Measurements from ENCODE around the gene CSDE1. TPM values are rescaled to one million over a fixed set of nuclear protein-coding genes. Genes with fewer than 3 reads are reported as not detected.

Gene CSDE1
- polyA plus RNA-seq, 12 donors = 211 to 622 (median 473) TPM

GRCh38 chr1:114712977-114713376 lies 44.8 kb downstream of the CSDE1 start:
- no peak for DNase-seq

DNA sequence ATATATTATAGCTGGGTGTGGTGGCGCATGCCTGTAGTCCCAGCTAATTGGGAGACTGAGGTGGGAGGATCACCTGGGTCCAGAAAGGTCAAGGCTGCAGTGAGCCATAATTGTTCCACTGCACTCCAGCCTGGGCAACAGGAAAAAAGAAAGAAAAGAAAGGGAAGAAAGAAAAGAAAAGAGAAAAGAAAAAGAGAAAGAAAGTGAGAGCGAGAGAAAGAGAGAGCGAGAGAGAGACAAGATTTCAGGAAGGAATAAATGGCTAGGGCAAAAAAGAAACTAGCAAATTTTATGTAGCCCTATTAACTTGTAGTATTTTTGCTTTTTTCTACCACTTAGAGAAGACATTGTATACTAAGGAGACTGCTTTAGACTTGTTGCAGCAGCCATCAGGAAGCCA lies 47.4 kb downstream of the CSDE1 start:
- DNase-seq = no peak

- DNase-seq = no peak
Observed at GRCh38 chr1:114707604-114708003, 50.2 kb downstream of the CSDE1 start.

GRCh38 chr1:114703242-114703641 lies 54.5 kb downstream of the CSDE1 start:
- no peak for DNase-seq

DNA sequence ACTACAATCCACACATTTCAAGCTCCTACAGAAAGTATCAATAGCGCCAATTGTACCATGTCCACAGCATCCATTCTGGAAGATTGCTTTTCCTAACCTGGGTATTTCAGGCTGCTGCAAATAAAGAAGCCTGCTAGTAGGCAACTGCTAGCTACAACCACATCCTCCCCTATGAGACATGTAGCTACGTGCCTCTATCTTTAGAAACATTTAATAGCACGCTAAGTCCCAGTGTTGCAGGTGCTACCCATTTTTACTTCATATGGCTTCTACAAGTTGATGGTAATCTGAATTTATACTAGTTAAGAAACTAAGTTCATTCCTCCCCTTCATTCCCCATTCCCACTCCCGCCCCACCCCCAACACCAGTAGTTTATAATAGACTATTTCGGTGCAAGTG lies 55.0 kb downstream of the CSDE1 start:
- DNase-seq = no peak

- DNase-seq = no peak
Observed at GRCh38 chr1:114701931-114702330, 55.9 kb downstream of the CSDE1 start.

GRCh38 chr1:114700036-114700600 lies 57.7 kb downstream of the CSDE1 start:
- no peak for DNase-seq

- DNase-seq = no peak
Observed at GRCh38 chr1:114696810-114697209, 61.0 kb downstream of the CSDE1 start.

- DNase-seq = no peak
Observed at GRCh38 chr1:114695430-114696058, 62.2 kb downstream of the CSDE1 start, which contains the start of gene AMPD1. Gene AMPD1 (minus strand): TSS chr1:114695546. CDS start chr1:114695471, 75 bp downstream.

- no peak for DNase-seq
Observed at GRCh38 chr1:114694540-114695310, 63.1 kb downstream of the CSDE1 start.

GRCh38 chr1:114692947-114693346 lies 64.8 kb downstream of the CSDE1 start:
- no peak for DNase-seq

DNA sequence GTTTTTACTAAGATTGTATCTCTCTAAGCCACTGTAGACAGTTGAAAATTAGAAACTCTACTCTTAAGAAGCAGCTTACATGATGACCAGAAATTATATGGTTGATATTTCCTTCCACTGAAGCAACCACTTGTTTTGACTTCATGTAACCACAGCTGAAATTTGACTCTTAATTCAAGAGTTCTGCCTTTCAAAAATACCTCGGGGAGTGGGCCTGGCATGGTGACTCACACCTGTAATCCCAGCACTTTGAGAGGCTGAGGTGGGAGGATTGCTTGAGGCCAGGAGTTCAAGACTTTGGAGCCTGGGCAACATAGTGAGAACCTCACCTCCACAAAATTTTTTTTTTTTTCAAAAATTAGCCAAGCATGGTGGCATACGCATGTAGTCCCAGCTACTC lies 66.7 kb downstream of the CSDE1 start:
- DNase-seq = no peak

DNA sequence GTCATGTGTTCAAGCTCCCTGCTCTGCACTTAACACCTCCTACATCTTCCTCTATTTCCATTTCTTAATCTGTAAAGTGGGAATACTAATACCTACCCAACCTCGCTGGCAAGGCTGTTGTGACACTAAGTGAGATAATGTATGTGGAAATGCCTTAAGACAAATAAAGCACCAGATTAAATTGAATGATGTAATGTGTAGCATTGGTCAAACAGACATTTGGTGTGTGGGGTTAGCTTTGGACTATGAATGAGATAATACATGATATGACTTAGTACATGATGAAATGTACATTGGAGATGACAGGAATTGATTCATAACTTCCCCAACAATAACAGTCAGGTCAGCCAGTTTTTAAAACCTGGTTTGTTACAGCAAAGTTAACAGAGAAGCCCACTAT lies 67.6 kb downstream of the CSDE1 start:
- no peak for DNase-seq

- DNase-seq = no peak
Observed at GRCh38 chr1:114688526-114688925, 69.3 kb downstream of the CSDE1 start.

DNA sequence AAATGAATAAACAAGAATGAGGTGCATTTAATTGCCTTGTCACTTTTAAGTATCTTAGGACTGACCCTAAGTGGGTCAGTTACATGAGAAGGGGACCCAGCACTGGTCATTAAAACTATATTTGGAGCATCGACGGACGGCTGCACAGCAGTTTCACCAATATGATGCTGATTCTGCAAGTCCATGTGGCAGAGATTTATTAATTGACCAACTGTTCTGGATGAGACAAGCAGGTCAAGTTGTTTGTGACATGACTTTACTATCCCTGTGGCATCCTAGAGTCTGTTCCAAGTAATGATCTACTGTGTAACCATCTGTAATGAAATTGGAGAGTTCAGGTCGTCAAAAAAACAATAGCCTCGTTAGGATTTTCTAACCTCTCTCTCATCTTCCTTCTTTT lies 71.9 kb downstream of the CSDE1 start:
- no peak for DNase-seq

GRCh38 chr1:114677691-114678090 lies 80.1 kb downstream of the CSDE1 start:
- DNase-seq = no peak

DNA sequence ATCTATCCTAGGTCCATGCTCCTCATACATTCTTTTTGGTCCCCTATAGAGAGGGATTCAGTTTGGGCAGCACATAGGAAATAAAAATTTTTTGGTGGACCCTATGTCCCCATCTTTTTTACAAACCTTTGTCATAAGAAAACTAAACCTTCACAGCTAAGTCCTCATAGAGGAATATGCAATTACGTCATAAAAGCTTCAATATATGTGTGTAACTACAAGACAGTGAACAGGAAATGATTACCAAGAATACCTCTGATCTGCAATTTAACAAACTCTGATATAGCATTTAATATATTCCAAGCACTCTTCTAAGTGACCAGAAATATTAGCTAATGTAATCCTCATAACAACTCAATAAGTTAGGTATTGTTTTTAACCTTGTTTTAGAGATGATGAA lies 81.7 kb downstream of the CSDE1 start:
- DNase-seq = no peak

- DNase-seq = no peak
Observed at GRCh38 chr1:114671939-114672275, 85.9 kb downstream of the CSDE1 start.

- peak; percentile 9 for DNase-seq
Observed at GRCh38 chr1:114671011-114671938, 86.5 kb downstream of the CSDE1 start.

DNA sequence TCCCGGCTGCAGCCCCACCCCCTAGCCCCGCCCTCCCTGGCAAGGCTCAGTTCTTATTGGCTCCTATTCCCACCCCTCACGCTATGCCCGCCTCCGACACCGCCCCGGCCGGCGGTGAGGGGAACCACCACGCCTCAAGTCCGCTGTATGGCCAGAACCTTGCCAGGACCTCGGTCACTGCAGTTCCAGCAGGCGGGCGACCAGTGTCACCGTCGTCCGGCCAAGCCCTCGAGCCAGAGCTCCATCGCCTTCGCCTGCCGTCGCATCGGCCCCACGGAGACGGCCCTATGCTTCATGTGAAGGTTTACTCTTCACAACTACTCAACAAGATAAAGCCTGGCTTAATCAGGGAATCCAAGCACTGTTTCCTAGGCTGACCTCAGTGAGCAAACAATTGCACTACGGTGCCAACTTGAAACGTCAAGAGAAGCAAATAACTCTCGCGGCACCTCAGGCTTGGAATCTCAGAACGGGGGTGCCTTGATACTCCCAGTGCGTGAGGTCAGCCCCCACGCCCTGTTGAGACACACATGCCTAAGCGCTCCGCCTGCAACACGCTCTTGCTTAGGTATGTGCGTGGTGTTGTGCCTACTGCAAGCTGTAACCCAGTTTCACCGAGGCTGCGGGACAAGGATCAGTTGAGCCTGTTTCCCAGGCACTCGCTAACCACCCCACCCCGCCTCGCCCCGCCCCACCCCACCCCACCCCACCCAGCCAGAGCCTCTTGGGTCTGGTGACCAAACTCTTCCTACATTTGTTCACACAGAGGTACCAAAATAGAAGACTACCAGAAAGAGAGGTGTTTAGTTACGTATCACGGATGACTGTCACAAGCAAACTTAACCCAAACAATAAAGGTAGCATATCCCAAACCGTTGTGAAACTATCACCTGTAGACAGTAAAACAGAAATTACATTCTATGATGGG lies 87.4 kb downstream of the CSDE1 start:
- DNase-seq = peak; percentile 95

GRCh38 chr1:114669562-114670082 lies 88.2 kb downstream of the CSDE1 start, which contains the start of gene DENND2C:
Gene DENND2C (minus strand): TSS chr1:114670049. CDS start chr1:114625984, 44,065 bp downstream.
- DNase-seq = no peak
